H9 (cell line): ENCODE data around the gene NIN. TPM values are rescaled to one million over a fixed set of nuclear protein-coding genes. Genes with fewer than 3 reads are reported as not detected.

Experiments
- DNase-seq: peaks from one replicate; pipeline ENCODE4 v3.0.0-alpha.2; 2017
- H2AFZ ChIP-seq: one replicate; pipeline ENCODE4 v1.6.1; 2013; ENCODE audit warnings: mild to moderate bottlenecking, low read length, control low read depth, moderate library complexity
- H2AK5ac ChIP-seq: 2 replicates; pipeline ENCODE4 v1.6.1; 2013; ENCODE audit warnings: low read length, control low read depth, mixed read lengths; ENCODE audit not compliant: insufficient read length
- H2BK120ac ChIP-seq: one replicate; pipeline ENCODE4 v1.6.1; 2013; ENCODE audit warnings: low read depth, mild to moderate bottlenecking, low read length, control low read depth, inconsistent platforms; ENCODE audit not compliant: poor library complexity, severe bottlenecking
- H2BK12ac ChIP-seq: 2 replicates; pipeline ENCODE4 v1.6.1; 2013; ENCODE audit warnings: low read length, control low read depth, mixed read lengths, low read depth; ENCODE audit not compliant: insufficient read length
- H2BK15ac ChIP-seq: 2 replicates; pipeline ENCODE4 v1.6.1; 2013; ENCODE audit warnings: low read depth, low read length, control low read depth
- H2BK20ac ChIP-seq: one replicate; pipeline ENCODE4 v1.6.1; 2013; ENCODE audit warnings: low read depth, mild to moderate bottlenecking, low read length, control low read depth, inconsistent platforms; ENCODE audit not compliant: poor library complexity, severe bottlenecking
- H2BK5ac ChIP-seq: 2 replicates; pipeline ENCODE4 v1.6.1; 2013; ENCODE audit warnings: low read length, control low read depth, mixed read lengths; ENCODE audit not compliant: insufficient read length
- H3K14ac ChIP-seq: 2 replicates; pipeline ENCODE4 v1.6.1; 2013; ENCODE audit warnings: low read length, control low read depth; ENCODE audit not compliant: insufficient read depth
- H3K18ac ChIP-seq: 2 replicates; pipeline ENCODE4 v1.6.1; 2013; ENCODE audit warnings: low read depth, mild to moderate bottlenecking, mixed read lengths, low read length, control low read depth; ENCODE audit not compliant: insufficient read length
- H3K23ac ChIP-seq: 2 replicates; pipeline ENCODE4 v1.6.1; 2013; ENCODE audit warnings: low read length, control low read depth, mixed read lengths, low read depth; ENCODE audit not compliant: insufficient read length
- H3K23me2 ChIP-seq: 2 replicates; pipeline ENCODE4 v1.6.1; 2013; ENCODE audit warnings: low read depth, mild to moderate bottlenecking, mixed read lengths, low read length, control low read depth; ENCODE audit not compliant: insufficient read length, poor library complexity, severe bottlenecking
- H3K27ac ChIP-seq: 2 replicates; pipeline ENCODE4 v1.5.1; 2013; ENCODE audit warnings: low read length, control low read depth, mixed read lengths, low read depth; ENCODE audit not compliant: insufficient read length
- H3K27me3 ChIP-seq: 2 replicates; pipeline ENCODE4 v1.6.1; 2013; ENCODE audit warnings: low read length, control low read depth, inconsistent platforms; ENCODE audit not compliant: insufficient read depth
- H3K4ac ChIP-seq: 2 replicates; pipeline ENCODE4 v1.6.1; 2013; ENCODE audit warnings: low read depth, mild to moderate bottlenecking, control low read depth, inconsistent platforms, low read length, moderate library complexity
- H3K4me1 ChIP-seq: 2 replicates; pipeline ENCODE4 v1.6.1; 2013; ENCODE audit warnings: low read length, control low read depth, inconsistent platforms; ENCODE audit not compliant: insufficient read depth
- H3K4me2 ChIP-seq: 2 replicates; pipeline ENCODE4 v1.6.1; 2013; ENCODE audit warnings: low read length, control low read depth, mixed read lengths; ENCODE audit not compliant: insufficient read length, insufficient read depth
- H3K56ac ChIP-seq: 2 replicates; pipeline ENCODE4 v1.6.1; 2013; ENCODE audit warnings: low read depth, mild to moderate bottlenecking, mixed read lengths, low read length, control low read depth; ENCODE audit not compliant: insufficient read length
- H3K79me1 ChIP-seq: 2 replicates; pipeline ENCODE4 v1.6.1; 2013; ENCODE audit warnings: low read depth, mild to moderate bottlenecking, moderate library complexity, low read length, control low read depth, inconsistent platforms; ENCODE audit not compliant: insufficient read depth, poor library complexity, severe bottlenecking
- H3K79me2 ChIP-seq: 2 replicates; pipeline ENCODE4 v1.6.1; 2013; ENCODE audit warnings: low read length, control low read depth, inconsistent platforms; ENCODE audit not compliant: insufficient read depth
- H3K9ac ChIP-seq: 2 replicates; pipeline ENCODE4 v1.6.1; 2013; ENCODE audit warnings: low read length, control low read depth, mixed read lengths; ENCODE audit not compliant: insufficient read length; ENCODE audit errors: extremely low read depth
- H3K9me3 ChIP-seq: one replicate; pipeline ENCODE4 v1.6.1; 2013; ENCODE audit warnings: low read depth, low read length, inconsistent platforms; ENCODE audit not compliant: control insufficient read depth
- H3T11ph ChIP-seq: one replicate; pipeline ENCODE4 v1.6.1; 2013; ENCODE audit warnings: mild to moderate bottlenecking, low read length, control low read depth, inconsistent platforms
- H4K20me1 ChIP-seq: one replicate; pipeline ENCODE4 v1.6.1; 2013; ENCODE audit not compliant: control insufficient read depth, insufficient read length, insufficient read depth
- H4K5ac ChIP-seq: 2 replicates; pipeline ENCODE4 v1.6.1; 2013; ENCODE audit warnings: low read depth, mild to moderate bottlenecking, mixed read lengths, low read length, control low read depth; ENCODE audit not compliant: insufficient read length
- H4K8ac ChIP-seq: replicated peaks from 2 replicates; pipeline ENCODE4 v1.6.1; 2013; ENCODE audit warnings: low read length, control low read depth, mixed read lengths, low read depth; ENCODE audit not compliant: insufficient read length
- H4K91ac ChIP-seq: 2 replicates; pipeline ENCODE4 v1.6.1; 2013; ENCODE audit warnings: low read depth, mild to moderate bottlenecking, moderate library complexity, mixed read lengths, low read length, control low read depth; ENCODE audit not compliant: insufficient read length
- H3K27ac Mint-ChIP-seq, 3 experiments: 2 replicates in 2 of 3; 3 replicates in 1 of 3; pipeline ENCODE4 v1.8.0; 2020 to 2021; ENCODE audit warnings: mixed read lengths in 3 of 3, mild to moderate bottlenecking in 1 of 3, moderate library complexity in 1 of 3
- H3K27me3 Mint-ChIP-seq: 2 replicates; pipeline ENCODE4 v1.8.0; 2021; ENCODE audit warnings: low read depth, mild to moderate bottlenecking, moderate library complexity, mixed read lengths
- H3K36me3 Mint-ChIP-seq, 3 experiments: 2 replicates in 2 of 3; 3 replicates in 1 of 3; pipeline ENCODE4 v1.8.0; 2020 to 2021; ENCODE audit warnings: low read depth in 3 of 3, mixed read lengths in 3 of 3; ENCODE audit not compliant: insufficient read depth in 1 of 3
- H3K4me1 Mint-ChIP-seq, 2 experiments: 2 replicates each; pipeline ENCODE4 v1.8.0; 2020; ENCODE audit warnings: mixed read lengths in 2 of 2
- H3K4me3 Mint-ChIP-seq, 2 experiments: 2 replicates in 1 of 2; 3 replicates in 1 of 2; pipeline ENCODE4 v1.8.0; 2020 to 2021; ENCODE audit warnings: mild to moderate bottlenecking in 2 of 2, mixed read lengths in 2 of 2, moderate library complexity in 1 of 2
- H3K9me3 Mint-ChIP-seq, 2 experiments: 2 replicates in 1 of 2; 3 replicates in 1 of 2; pipeline ENCODE4 v1.8.0; 2020; ENCODE audit warnings: mild to moderate bottlenecking in 2 of 2, mixed read lengths in 2 of 2, moderate library complexity in 1 of 2
- CTCF ChIP-seq: fragments of 200-600 bp; sonication (generic); conservative IDR thresholded peaks from 3 replicates; pipeline ENCODE4 v1.8.0; 2021; ENCODE audit warnings: antibody characterized with exemption, mild to moderate bottlenecking
- WGBS: extraction: QIAGEN DNeasy Blood & Tissue Kit; methylation state at CpG from one replicate; pipeline ENCODE4 v1.1.7; 2013; ENCODE audit warnings: missing lambda C conversion rate, low lambda C conversion rate, mixed read lengths; ENCODE audit not compliant: insufficient read length; ENCODE audit errors: extremely low coverage; 5-methylcytosine and 5-hydroxymethylcytosine counted together
- total RNA-seq: library from RNA; stranded (reverse); gene quantifications from 2 replicates; pipeline ENCODE4 v1.2.1, GENCODE V29; 2021

The NIN gene
- total RNA-seq, 1 experiment from 2014 or later, result 18.4 TPM

GRCh38 chr14:50714450-50715073, 116.4 kb downstream of the NIN start:
- no peak overlapping the region for H2BK12ac ChIP-seq
- WGBS, result no CpG with 5 or more reads among the region's 2 CpGs
- no peak overlapping the region for H3T11ph ChIP-seq
- Mint-ChIP-seq H3K27ac (no peak overlapping the region), H3K9me3 (no peaks in the 10 kb centered on the region; a peak in 1 of 5 replicates), H3K36me3 (no peaks in the 10 kb centered on the region), H3K4me3 (no peak overlapping the region), H3K27me3 (no peaks in the 10 kb centered on the region), H3K4me1 (peaks cover 4 to 5% of the 10 kb centered on the region in 2 experiments; a peak in 3 of 4 replicates)
- H3K14ac ChIP-seq, result no peak overlapping the region
- TF ChIP-seq CTCF, result peak; percentile 64
- no peak overlapping the region for H2AK5ac ChIP-seq
- no peak overlapping the region for H4K91ac ChIP-seq
- no peak overlapping the region for H3K18ac ChIP-seq
- H4K5ac ChIP-seq, result no peak overlapping the region
- no peak overlapping the region for H4K8ac ChIP-seq
- H4K20me1 ChIP-seq, result no peaks in the 10 kb centered on the region
- H3K79me2 ChIP-seq, result no peaks in the 10 kb centered on the region
- no peaks in the 10 kb centered on the region for H3K23me2 ChIP-seq
- no peak for DNase-seq
- no peaks in the 10 kb centered on the region for H3K4me1 ChIP-seq
- no peak overlapping the region for H3K56ac ChIP-seq
- H3K27ac ChIP-seq, result no peak overlapping the region
- H3K9ac ChIP-seq, result no peak overlapping the region
- no peaks in the 10 kb centered on the region for H3K27me3 ChIP-seq
- H2BK15ac ChIP-seq, result no peak overlapping the region
- no peak overlapping the region for H2BK5ac ChIP-seq
- no peaks in the 10 kb centered on the region for H3K79me1 ChIP-seq
- no peak overlapping the region for H3K4me2 ChIP-seq
- H3K4ac ChIP-seq, result no peak overlapping the region
- H2AFZ ChIP-seq, result no peak overlapping the region
- no peaks in the 10 kb centered on the region for H3K9me3 ChIP-seq
- H2BK120ac ChIP-seq, result no peak overlapping the region
- no peak overlapping the region for H2BK20ac ChIP-seq
- H3K23ac ChIP-seq, result no peak overlapping the region
